Ovary (tissue), 9 donors: Measurements from ENCODE around the gene SYNPO2. TPM values are rescaled to one million over a fixed set of nuclear protein-coding genes. Genes with fewer than 3 reads are reported as not detected.
"Not testable (repeated sequence)": the region's sequence is repeated elsewhere in the genome, so short reads cannot be mapped to it uniquely, and the experiment has no call there.

Experiments used
- DNase-seq, 5 donors: peaks; one replicate each; pipeline ENCODE4 v3.0.0-alpha.2; 2019 to 2020
- H3K27ac ChIP-seq, 2 donors: fragments of 200-600 bp; one replicate each; pipeline versions ENCODE4 v1.5.1 to v1.8.0; 2019 to 2022
- H3K27me3 ChIP-seq: fragments of 200-600 bp; one replicate; pipeline ENCODE4 v1.8.0; 2022
- H3K36me3 ChIP-seq: fragments of 200-600 bp; sonication (generic); one replicate; pipeline ENCODE4 v1.5.1; 2019
- H3K4me1 ChIP-seq: one replicate; pipeline ENCODE4 v1.8.1; 2013; ENCODE audit warnings: mild to moderate bottlenecking, moderate library complexity; ENCODE audit not compliant: insufficient read depth
- H3K4me3 ChIP-seq: fragments of 200-600 bp; sonication (generic); one replicate; pipeline ENCODE4 v1.5.1; 2017
- H3K9me3 ChIP-seq, 2 donors: fragments of 200-600 bp in 1 of 2; sonication (generic) in 1 of 2; one replicate each; pipeline versions ENCODE4 v1.5.1 to v1.8.1; 2013 to 2019; ENCODE audit warnings: mild to moderate bottlenecking in 1 of 2, moderate library complexity in 1 of 2
- EP300 ChIP-seq: sonication (generic); formaldehyde crosslinking; IDR thresholded peaks from one replicate; pipeline ENCODE4 v1.6.1; 2017; ENCODE audit warnings: antibody characterized with exemption
- POLR2A ChIP-seq: fragments of 450-650 bp; IDR thresholded peaks from one replicate; pipeline ENCODE4 v1.6.1; 2017; ENCODE audit warnings: antibody characterized with exemption, mild to moderate bottlenecking, moderate library complexity
- WGBS, 3 donors: extraction: QIAGEN DNeasy Blood & Tissue Kit in 1 of 3; methylation state at CpG; one replicate each; pipeline versions ENCODE4 v1.1.5 to v1.1.7; 2013 to 2017; 5-methylcytosine and 5-hydroxymethylcytosine counted together
- intact Hi-C, 4 donors: fragments of 100-400 bp; cut with DNase I; formaldehyde crosslinking; loops; one replicate each; pipeline versions ENCODE4 v1.11.0 to v1.15.1; 2022 to 2023
- polyA plus RNA-seq, 2 donors: library from polyadenylated mRNA; stranded (reverse); fragments of 200-250 nt in 1 of 2; fragments of 350-450 nt in 1 of 2; fragmentation: Illumina TruSeq in 1 of 2; extraction: RNeasy Lipid Tissue Mini Kit (QIAGEN cat#74804) in 1 of 2; gene quantifications; one replicate each; pipeline ENCODE4 v1.2.3, GENCODE V29; 2013 to 2014
- total RNA-seq, 7 donors: library from RNA; depleted of rRNA in 2 of 7; stranded (reverse); fragments of >200 nt in 2 of 7; fragmentation: NEBNext Ultra II Directional in 3 of 7; extraction: Animal tissue kit (Norgen Biotek cat#: 25700) in 3 of 7; gene quantifications; one replicate each; pipeline versions ENCODE4 v1.1.0 to v1.2.4, GENCODE V29; 2016 to 2023
- TF ChIP-seq, protein P1 (sequence below), 3 donors: fragments of 450-650 bp in 2 of 3; fragments of 200-600 bp in 1 of 3; IDR thresholded peaks; one replicate each; pipeline versions ENCODE4 v1.5.1 to v1.8.0; 2016 to 2022; ENCODE audit warnings: antibody characterized with exemption in 3 of 3, mild to moderate bottlenecking in 1 of 3
- donor health status: DM: no; HTN: no; CAD: no; lungs with moderate emphysema.
- donor health status: DM: no; HTN: no; CAD: no.
- donor health status: Bipolar disorder and iron deficiency.
- donor health status: DM: yes; HTN: yes; CAD: no.
- donor health status: DM: no; HTN: no; CAD: no.
- donor health status: DM: yes; HTN: yes; CAD: no.

SYNPO2 gene
- total and polyA plus RNA-seq, 9 donors, result 54.8 to 265 (median 121) TPM

GRCh38 chr4:118872181-118872580, 16.5 kb upstream of the SYNPO2 start:
- H3K27me3 ChIP-seq, result no peaks in the 10 kb centered on the region
- 70 to 82% (median 79%) methylated on average over 4 of the region's 4 CpGs for WGBS, 3 donors
- H3K9me3 ChIP-seq, result no peaks in the 10 kb centered on the region
- DNase-seq, result no peak
- H3K27ac ChIP-seq, result no peak overlapping the region
- H3K36me3 ChIP-seq, result no peaks in the 10 kb centered on the region
- intact Hi-C loops, result no loop called here
- no peak overlapping the region for H3K4me3 ChIP-seq
- H3K4me1 ChIP-seq, result peaks cover 2% of the 10 kb centered on the region
- TF ChIP-seq POLR2A (no peak), EP300 (no peak)
- TF ChIP-seq, protein P1, sequence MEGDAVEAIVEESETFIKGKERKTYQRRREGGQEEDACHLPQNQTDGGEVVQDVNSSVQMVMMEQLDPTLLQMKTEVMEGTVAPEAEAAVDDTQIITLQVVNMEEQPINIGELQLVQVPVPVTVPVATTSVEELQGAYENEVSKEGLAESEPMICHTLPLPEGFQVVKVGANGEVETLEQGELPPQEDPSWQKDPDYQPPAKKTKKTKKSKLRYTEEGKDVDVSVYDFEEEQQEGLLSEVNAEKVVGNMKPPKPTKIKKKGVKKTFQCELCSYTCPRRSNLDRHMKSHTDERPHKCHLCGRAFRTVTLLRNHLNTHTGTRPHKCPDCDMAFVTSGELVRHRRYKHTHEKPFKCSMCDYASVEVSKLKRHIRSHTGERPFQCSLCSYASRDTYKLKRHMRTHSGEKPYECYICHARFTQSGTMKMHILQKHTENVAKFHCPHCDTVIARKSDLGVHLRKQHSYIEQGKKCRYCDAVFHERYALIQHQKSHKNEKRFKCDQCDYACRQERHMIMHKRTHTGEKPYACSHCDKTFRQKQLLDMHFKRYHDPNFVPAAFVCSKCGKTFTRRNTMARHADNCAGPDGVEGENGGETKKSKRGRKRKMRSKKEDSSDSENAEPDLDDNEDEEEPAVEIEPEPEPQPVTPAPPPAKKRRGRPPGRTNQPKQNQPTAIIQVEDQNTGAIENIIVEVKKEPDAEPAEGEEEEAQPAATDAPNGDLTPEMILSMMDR (IDR thresholded peaks at IDR 0.05), result no peak

DNA sequence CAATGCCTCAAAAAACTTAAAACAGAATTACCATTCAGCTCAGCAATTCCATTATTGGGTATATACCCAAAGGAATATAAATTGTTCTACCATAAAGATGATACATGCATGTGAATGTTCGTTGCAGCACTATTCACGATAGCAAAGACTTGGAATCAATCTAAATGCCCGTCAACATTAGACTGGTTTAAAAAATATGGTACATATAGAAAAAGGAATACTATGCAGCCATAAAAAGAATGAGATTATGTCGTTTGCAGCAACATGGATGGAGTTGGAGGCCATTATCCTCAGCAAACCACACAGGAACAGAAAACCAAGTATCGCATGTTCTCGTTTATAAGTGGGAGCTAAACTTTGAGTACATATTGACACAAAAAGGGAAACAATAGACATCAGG, 10.9 kb upstream of the SYNPO2 start:
- Histone ChIP-seq H3K27me3 (no peaks in the 10 kb centered on the region), H3K36me3 (no peaks in the 10 kb centered on the region)

DNA sequence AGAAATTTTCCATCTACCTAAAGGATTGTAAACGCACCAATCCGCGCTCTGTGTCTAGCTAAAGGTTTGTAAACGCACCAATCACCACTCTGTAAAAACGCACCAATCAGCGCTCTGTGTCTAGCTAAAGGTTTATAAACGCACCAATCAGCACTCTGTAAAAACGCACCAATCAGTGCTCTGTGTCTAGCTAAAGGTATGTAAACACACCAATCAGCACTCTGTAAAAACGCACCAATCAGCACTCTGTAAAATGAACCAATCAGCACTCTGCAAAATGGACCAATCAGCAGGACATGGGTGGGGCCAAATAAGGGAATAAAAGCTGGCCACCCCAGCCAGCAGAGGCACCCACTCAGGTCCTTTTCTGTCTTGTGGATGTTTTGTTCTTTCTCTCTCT, 10.1 kb upstream of the SYNPO2 start:
- H3K4me1 ChIP-seq, H3K4me3 ChIP-seq, H3K9me3 ChIP-seq, H3K27ac ChIP-seq, H3K27me3 ChIP-seq, intact Hi-C loops, DNase-seq, H3K36me3 ChIP-seq: not testable (repeated sequence)
- 97 to 98% (median 97%) methylated on average over 9 of the region's 9 CpGs for WGBS, 3 donors

More for the DNA sequence above, 10.9 kb upstream of the SYNPO2 start:
- H3K27ac ChIP-seq, result no peak overlapping the region
- H3K4me1 ChIP-seq, result no peaks in the 10 kb centered on the region
- 92 to 96% (median 96%) methylated on average over 6 of the region's 6 CpGs for WGBS, 3 donors
- H3K9me3 ChIP-seq, result no peaks in the 10 kb centered on the region
- no peak overlapping the region for H3K4me3 ChIP-seq
- intact Hi-C loops, result no loop called here
- no peak for DNase-seq
- TF ChIP-seq EP300 (no peak), POLR2A (no peak)
- TF ChIP-seq, protein P1 (IDR thresholded peaks at IDR 0.05), result no peak

DNA sequence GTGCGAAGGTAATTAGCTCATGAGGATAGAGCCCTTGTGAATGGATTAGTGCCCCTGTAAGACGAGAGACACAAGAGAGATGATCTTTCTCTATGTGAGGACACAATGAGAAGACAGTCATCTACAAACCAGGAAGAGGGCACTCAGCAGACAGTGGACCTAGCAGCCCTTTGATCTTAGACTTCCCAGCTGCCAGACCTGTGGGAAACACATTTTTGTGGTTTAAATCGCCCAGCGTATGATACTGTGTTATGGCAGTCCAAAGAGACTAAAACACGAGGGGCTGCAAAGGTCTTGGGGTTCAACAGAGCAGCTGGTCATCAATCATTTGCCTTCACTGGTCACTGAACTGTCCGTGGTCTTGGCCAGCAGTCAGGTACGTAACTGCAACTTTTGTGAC, 9.2 kb upstream of the SYNPO2 start:
- Histone ChIP-seq H3K4me1 (no peaks in the 10 kb centered on the region), H3K27me3 (no peaks in the 10 kb centered on the region), H3K4me3 (no peak overlapping the region), H3K36me3 (no peaks in the 10 kb centered on the region), H3K27ac (no peak overlapping the region), H3K9me3 (no peaks in the 10 kb centered on the region)
- intact Hi-C loops, result no loop called here
- WGBS, 3 donors, result 83 to 88% (median 86%) methylated on average over 7 of the region's 7 CpGs
- TF ChIP-seq POLR2A, result no peak
- TF ChIP-seq, protein P1 (IDR thresholded peaks at IDR 0.05), result no peak
- no peak for TF ChIP-seq EP300
- no peak for DNase-seq

DNA sequence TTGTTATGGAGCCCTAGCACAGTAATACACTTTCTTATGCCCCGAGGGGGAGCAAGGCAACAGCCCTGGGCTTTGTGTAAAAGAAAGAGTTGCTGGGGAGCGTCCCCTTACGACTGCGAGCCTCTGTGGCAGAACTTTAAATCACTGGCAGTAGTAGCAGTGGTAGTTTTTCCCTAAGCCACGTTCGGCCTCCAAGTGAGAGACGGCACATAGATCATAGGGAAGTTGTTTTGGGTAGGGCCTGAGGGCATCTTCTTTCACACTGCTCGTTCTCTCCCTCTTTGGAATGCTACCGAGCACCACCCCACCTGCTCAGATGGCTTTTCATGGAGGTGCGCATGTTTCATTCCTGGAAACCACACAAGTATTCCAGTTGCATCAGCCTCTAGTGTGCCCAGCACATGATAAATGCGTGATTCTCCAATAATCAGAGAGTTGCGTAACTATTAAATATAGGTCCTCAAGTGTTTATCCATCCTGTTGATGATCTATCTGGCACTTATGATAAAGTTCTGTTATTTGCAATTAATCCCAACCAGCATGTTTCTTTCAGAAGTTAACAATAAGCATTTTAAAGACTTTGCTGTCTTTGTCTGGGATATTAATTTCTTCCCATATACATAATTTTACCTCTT, 7.0 kb upstream of the SYNPO2 start:
- Histone ChIP-seq H3K27ac (no peak overlapping the region), H3K36me3 (no peaks in the 10 kb centered on the region), H3K4me3 (no peak overlapping the region), H3K9me3 (no peaks in the 10 kb centered on the region), H3K4me1 (no peaks in the 10 kb centered on the region), H3K27me3 (no peaks in the 10 kb centered on the region)
- 90% methylated on average over 12 of the region's 12 CpGs for WGBS, 3 donors
- TF ChIP-seq POLR2A (no peak), EP300 (no peak)
- TF ChIP-seq, protein P1 (IDR thresholded peaks at IDR 0.05), result no peak
- DNase-seq, result no peak
- intact Hi-C loops, result loop anchor here (10.0 kb wide), 3 partner anchors 47 to 137 kb away; partner anchors contain the start of gene SEC24D (in 1 of the 4)
